Vagina (tissue), 2 donors: ENCODE measurements around the gene DNAL1. TPM values are rescaled to one million over a fixed set of nuclear protein-coding genes. Genes with fewer than 3 reads are reported as not detected.

Experiments
- DNase-seq, 2 donors: peaks; one replicate each; pipeline ENCODE4 v3.0.0-alpha.2; 2017; ENCODE audit errors: extremely low spot score in 2 of 2
- H3K27ac ChIP-seq: fragments of 200-600 bp; sonication (generic); one replicate; pipeline ENCODE4 v1.5.1; 2019
- H3K27me3 ChIP-seq: fragments of 200-600 bp; sonication (generic); one replicate; pipeline ENCODE4 v1.5.1; 2019
- H3K36me3 ChIP-seq, 2 donors: fragments of 200-600 bp; sonication (generic); one replicate each; pipeline ENCODE4 v1.5.1; 2017 to 2019
- H3K4me1 ChIP-seq: fragments of 200-600 bp; sonication (generic); one replicate; pipeline ENCODE4 v1.5.1; 2019
- H3K4me3 ChIP-seq, 2 donors: fragments of 200-600 bp; sonication (generic); 1 replicate in 1 of 2; 2 replicates in 1 of 2; pipeline ENCODE4 v1.5.1; 2016 to 2019
- H3K9me3 ChIP-seq: fragments of 200-600 bp; sonication (generic); one replicate; pipeline ENCODE4 v1.5.1; 2019
- POLR2A ChIP-seq, 2 donors: fragments of 450-650 bp; IDR thresholded peaks; one replicate each; pipeline ENCODE4 v1.6.1; 2017; ENCODE audit warnings: antibody characterized with exemption in 2 of 2, mild to moderate bottlenecking in 2 of 2, moderate library complexity in 2 of 2
- POLR2AphosphoS5 ChIP-seq, 2 donors: sonication (generic); formaldehyde crosslinking; IDR thresholded peaks; one replicate each; pipeline ENCODE4 v1.9.0; 2017; ENCODE audit warnings: antibody characterized with exemption in 2 of 2, mild to moderate bottlenecking in 2 of 2, low read depth in 1 of 2; ENCODE audit not compliant: insufficient read depth in 1 of 2
- intact Hi-C: fragments of 100-400 bp; cut with DNase I; formaldehyde crosslinking; loops from one replicate; pipeline ENCODE4 v1.15.1; 2023
- total RNA-seq: library from RNA; depleted of rRNA; stranded (reverse); fragments of >200 nt; gene quantifications from one replicate; pipeline ENCODE4 v1.2.3, GENCODE V29; 2016
- TF ChIP-seq, protein P1 (sequence below), 3 experiments: fragments of 450-650 bp in 2 of 3; fragments of 200-600 bp in 1 of 3; sonication (generic) in 1 of 3; IDR thresholded peaks; one replicate each; pipeline ENCODE4 v1.5.1; 2017 to 2019; ENCODE audit warnings: antibody characterized with exemption in 3 of 3, mild to moderate bottlenecking in 2 of 3, moderate library complexity in 2 of 3

Gene DNAL1
- total RNA-seq, 1 donor from 2014 or later: 4.7 TPM

DNA sequence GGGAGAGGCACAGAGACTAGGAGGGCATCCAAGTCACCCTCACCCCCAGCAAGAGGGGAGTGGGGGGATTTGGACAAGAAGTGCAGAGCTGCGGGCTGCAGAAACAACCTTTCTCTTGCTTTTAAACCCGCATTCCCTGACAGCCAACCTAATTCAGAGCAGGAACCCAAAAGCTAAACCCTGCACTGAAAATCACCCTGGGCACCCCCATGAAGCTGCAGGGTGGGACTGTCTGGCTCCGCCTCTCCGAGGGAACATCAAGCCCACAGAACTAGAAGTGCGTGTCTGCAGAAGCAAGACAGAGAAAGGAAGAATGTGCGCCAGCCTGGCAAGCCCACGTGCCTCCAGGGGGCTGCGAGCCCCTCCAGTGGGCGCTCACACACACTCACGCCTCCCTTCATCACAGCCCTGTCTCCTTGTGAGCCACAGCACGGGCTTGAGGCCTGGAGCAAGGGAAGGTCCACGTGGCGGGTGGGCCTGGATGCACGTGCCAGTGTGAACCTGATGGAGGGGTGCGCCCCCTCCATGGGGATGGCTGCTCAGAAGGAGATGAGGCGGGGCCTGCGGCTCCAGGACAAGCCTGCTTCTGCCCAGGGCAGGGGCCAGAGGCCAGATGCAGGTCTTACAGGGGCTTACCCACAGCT lies 97.2 kb downstream of the DNAL1 start:
- peaks cover 88% of the 10 kb centered on the region for H3K4me1 ChIP-seq
- peaks cover 0 to 24% of the 10 kb centered on the region in 2 donors for H3K36me3 ChIP-seq
- H3K4me3 ChIP-seq: peak overlapping the region; percentile 36 to 39
- H3K27ac ChIP-seq: peak overlapping the region; percentile 93
- TF ChIP-seq POLR2AphosphoS5 (IDR thresholded peaks at IDR 0.05; ENCODE audit: insufficient read depth in 1 of 2, low read depth in 1 of 2) (no peak), POLR2A (IDR thresholded peaks at IDR 0.05) (no peak)
- TF ChIP-seq, protein P1, sequence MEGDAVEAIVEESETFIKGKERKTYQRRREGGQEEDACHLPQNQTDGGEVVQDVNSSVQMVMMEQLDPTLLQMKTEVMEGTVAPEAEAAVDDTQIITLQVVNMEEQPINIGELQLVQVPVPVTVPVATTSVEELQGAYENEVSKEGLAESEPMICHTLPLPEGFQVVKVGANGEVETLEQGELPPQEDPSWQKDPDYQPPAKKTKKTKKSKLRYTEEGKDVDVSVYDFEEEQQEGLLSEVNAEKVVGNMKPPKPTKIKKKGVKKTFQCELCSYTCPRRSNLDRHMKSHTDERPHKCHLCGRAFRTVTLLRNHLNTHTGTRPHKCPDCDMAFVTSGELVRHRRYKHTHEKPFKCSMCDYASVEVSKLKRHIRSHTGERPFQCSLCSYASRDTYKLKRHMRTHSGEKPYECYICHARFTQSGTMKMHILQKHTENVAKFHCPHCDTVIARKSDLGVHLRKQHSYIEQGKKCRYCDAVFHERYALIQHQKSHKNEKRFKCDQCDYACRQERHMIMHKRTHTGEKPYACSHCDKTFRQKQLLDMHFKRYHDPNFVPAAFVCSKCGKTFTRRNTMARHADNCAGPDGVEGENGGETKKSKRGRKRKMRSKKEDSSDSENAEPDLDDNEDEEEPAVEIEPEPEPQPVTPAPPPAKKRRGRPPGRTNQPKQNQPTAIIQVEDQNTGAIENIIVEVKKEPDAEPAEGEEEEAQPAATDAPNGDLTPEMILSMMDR (IDR thresholded peaks at IDR 0.05): no peak
- no peaks in the 10 kb centered on the region for H3K9me3 ChIP-seq
- intact Hi-C loops: loop anchor here (1.0 to 5.0 kb wide), 2 partner anchors 18 to 45 kb away; a partner anchor contains a TSS
- H3K27me3 ChIP-seq: no peaks in the 10 kb centered on the region
- DNase-seq: no peak

DNA sequence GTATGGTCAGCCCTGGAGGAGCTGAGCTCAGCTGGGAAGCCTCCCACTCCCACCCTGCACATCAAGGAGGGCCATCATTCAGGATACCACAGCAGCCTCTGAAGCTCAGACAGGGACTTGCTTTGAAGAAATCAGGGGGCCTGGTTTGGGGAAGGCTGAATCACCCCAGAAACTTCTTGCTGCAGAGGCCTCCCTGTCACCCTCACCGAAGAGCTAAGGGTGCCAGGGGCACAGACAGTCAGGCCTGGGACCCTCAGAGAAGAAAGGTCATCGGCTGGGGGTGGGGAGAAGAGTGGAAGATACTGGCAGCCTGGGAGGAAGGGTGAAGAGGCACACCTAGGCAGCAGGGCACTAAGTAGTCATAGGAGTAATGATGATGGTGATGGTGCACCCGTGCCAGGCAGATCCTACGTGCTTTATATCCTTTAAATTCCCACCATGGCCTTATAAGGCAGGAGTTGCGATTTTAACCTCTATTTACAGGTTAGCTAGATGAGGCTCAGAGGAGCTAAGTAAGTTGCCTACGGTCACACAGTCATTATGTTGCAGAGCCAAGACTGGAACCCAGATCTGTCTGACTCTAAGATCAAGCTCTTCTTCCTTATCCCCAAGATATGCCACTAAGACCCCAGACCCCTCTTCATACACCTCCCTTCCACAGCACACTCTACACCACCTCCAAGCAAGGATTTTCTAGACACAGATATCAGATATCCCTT lies 97.9 kb downstream of the DNAL1 start:
- Histone ChIP-seq H3K4me1 (peaks cover 95% of the 10 kb centered on the region), H3K36me3 (peaks cover 0 to 19% of the 10 kb centered on the region in 2 donors), H3K27ac (peak overlapping the region; percentile 93), H3K4me3 (peak overlapping the region in 1 of 2 donors; percentile 1), H3K9me3 (no peaks in the 10 kb centered on the region), H3K27me3 (no peaks in the 10 kb centered on the region)
- no peak for DNase-seq
- no peak for TF ChIP-seq POLR2AphosphoS5 (IDR thresholded peaks at IDR 0.05; ENCODE audit: insufficient read depth in 1 of 2, low read depth in 1 of 2)
- TF ChIP-seq, protein P1 (IDR thresholded peaks at IDR 0.05): no peak
- TF ChIP-seq POLR2A (IDR thresholded peaks at IDR 0.05): no peak
- intact Hi-C loops: loop anchor here (5.0 kb wide), 1 partner anchor 45 kb away; no protein-coding TSS in a partner anchor

DNA sequence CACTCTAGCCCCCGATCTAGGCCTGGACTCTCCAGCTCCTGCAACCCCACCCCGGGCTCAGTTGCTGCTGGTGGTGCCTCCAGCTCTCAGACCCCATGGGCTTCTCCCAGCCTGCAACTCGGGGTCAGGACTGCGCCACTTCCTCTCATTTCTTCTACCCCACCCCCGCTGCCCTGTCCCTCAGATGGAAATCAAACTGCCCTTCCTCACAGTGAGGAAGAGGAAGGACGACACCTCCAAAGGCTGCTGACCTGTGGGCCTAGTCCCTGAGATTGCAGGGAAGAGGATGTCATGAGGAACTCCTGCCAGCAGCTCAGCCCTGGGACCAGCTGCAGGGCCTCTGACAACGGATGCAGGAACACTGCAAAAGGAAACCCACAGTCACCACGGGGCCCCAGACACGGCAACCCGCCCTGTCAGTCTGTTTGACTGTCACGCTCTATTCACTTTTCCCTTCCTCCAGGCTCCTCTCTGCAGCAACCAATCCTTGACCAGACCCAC lies 98.7 kb downstream of the DNAL1 start:
- DNase-seq: no peak
- intact Hi-C loops: loop anchor here (5.0 kb wide), 1 partner anchor 44 kb away; no protein-coding TSS in a partner anchor
- Histone ChIP-seq H3K36me3 (peaks cover 0 to 14% of the 10 kb centered on the region in 2 donors), H3K4me3 (no peak overlapping the region), H3K27ac (peak overlapping the region; percentile 93), H3K9me3 (no peaks in the 10 kb centered on the region), H3K4me1 (peaks cover 100% of the 10 kb centered on the region), H3K27me3 (no peaks in the 10 kb centered on the region)
- TF ChIP-seq POLR2AphosphoS5 (IDR thresholded peaks at IDR 0.05; ENCODE audit: insufficient read depth in 1 of 2, low read depth in 1 of 2) (peak in 1 of 2 donors; percentile 44), POLR2A (IDR thresholded peaks at IDR 0.05) (no peak)

DNA sequence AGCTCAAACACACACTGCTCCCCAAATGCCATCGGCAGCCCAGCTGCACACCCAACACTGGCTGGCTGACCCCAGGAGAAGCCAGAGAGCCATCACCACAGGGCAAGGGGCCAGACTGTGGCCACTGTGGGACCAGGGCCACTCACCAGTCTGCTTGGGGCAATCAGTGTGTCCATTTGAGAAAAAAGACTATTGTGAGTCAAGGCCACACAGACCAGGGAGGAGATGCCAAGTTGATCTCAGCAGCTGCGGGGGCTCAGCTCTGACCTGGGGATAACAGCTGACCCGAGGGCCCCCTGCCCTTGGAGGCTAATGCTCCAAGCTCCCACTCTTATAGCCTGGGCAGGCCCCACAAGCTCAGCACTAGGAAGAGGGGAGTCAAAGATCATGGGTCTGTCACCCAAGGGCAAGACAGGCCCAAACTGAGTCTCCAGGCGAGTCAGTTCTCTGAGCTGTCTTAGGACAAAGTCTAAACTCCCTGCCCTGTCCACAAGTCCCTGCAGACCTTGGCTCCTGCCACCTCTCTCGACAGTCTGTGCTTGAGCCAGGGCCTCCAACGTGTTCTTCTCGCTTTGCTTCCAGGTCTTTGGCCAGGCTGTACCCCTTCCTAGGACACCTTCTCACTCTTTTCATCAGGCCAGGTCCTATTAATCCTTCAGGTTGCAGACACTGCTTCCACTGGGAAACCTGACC lies 99.5 kb downstream of the DNAL1 start:
- peak overlapping the region; percentile 93 for H3K27ac ChIP-seq
- TF ChIP-seq, protein P1 (IDR thresholded peaks at IDR 0.05): no peak
- TF ChIP-seq POLR2A (IDR thresholded peaks at IDR 0.05): no peak
- no peak for TF ChIP-seq POLR2AphosphoS5 (IDR thresholded peaks at IDR 0.05; ENCODE audit: insufficient read depth in 1 of 2, low read depth in 1 of 2)
- H3K9me3 ChIP-seq: no peaks in the 10 kb centered on the region
- H3K4me3 ChIP-seq: no peak overlapping the region
- H3K27me3 ChIP-seq: no peaks in the 10 kb centered on the region
- H3K36me3 ChIP-seq: peaks cover 0 to 6% of the 10 kb centered on the region in 2 donors
- H3K4me1 ChIP-seq: peaks cover 100% of the 10 kb centered on the region
- DNase-seq: no peak
- intact Hi-C loops: loop anchor here (5.0 kb wide), 1 partner anchor 43 kb away; no protein-coding TSS in a partner anchor
